Measurements from ENCODE around the gene CYP46A1.

The CYP46A1 gene

GRCh38 chr14:99674064-99674650 lies 9.9 kb upstream of the CYP46A1 start:
- TF ChIP-seq CTCF (conservative IDR thresholded peaks at IDR 0.05; ENCODE audit: control insufficient read depth, insufficient read depth, low read depth, low read length): no peak
- H3K4me3 ChIP-seq (ENCODE audit: control insufficient read depth, low read depth, low read length): no peak overlapping the region
- no peak for DNase-seq (ENCODE audit: low read depth)

- no peak for DNase-seq (ENCODE audit: low read depth)
- H3K4me3 ChIP-seq (ENCODE audit: control insufficient read depth, low read depth, low read length): no peak overlapping the region
- no peak for TF ChIP-seq CTCF (conservative IDR thresholded peaks at IDR 0.05; ENCODE audit: control insufficient read depth, insufficient read depth, low read depth, low read length)
Observed at GRCh38 chr14:99674776-99675381, 9.2 kb upstream of the CYP46A1 start.

DNA sequence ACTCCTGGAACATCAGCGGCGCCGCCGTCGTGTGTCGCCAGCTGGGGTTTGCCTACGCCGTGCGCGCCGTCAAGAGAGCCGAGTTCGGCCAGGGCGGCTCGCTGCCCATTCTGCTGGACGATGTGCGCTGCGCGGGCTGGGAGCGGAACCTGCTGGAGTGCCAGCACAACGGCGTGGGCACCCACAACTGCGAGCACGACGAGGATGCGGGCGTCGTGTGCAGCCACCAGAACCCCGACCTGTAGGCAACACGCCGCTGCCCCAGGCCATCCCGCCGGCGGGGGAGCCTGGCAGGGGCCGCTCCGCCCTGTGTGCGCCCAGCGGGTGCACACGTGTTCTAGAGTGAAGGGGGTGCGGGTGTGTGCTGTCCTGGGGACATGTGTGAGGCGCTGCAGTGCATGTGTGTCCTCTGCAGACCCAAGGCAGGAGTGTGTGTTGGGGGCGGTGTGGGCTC lies 8.7 kb upstream of the CYP46A1 start:
- no peak for TF ChIP-seq CTCF (conservative IDR thresholded peaks at IDR 0.05; ENCODE audit: control insufficient read depth, insufficient read depth, low read depth, low read length)
- no peak for DNase-seq (ENCODE audit: low read depth)
- no peak overlapping the region for H3K4me3 ChIP-seq (ENCODE audit: control insufficient read depth, low read depth, low read length)

GRCh38 chr14:99675951-99676350 lies 8.1 kb upstream of the CYP46A1 start:
- H3K4me3 ChIP-seq (ENCODE audit: control insufficient read depth, low read depth, low read length): no peak overlapping the region
- DNase-seq (ENCODE audit: low read depth): no peak
- no peak for TF ChIP-seq CTCF (conservative IDR thresholded peaks at IDR 0.05; ENCODE audit: control insufficient read depth, insufficient read depth, low read depth, low read length)

DNA sequence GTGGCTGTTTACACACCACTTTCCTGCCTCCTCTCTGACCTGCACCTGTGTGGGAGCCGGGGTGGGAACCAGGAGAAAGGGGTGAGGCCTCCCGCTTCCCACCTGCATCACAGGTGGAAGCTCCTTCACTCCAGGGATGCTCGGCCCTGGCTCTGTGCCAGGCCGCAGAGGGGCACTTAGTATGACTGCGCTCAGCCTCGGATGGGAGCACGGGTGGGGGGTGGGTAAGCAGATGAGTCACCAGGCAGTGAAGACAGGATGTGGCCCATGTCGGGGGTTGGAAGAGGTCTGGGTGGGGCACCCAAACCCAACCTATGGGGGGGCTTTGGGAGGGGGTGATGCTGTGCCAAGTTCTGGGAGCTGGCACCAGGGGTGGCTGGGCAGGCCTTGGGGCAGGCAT lies 7.4 kb upstream of the CYP46A1 start:
- no peak for TF ChIP-seq CTCF (conservative IDR thresholded peaks at IDR 0.05; ENCODE audit: control insufficient read depth, insufficient read depth, low read depth, low read length)
- no peak overlapping the region for H3K4me3 ChIP-seq (ENCODE audit: control insufficient read depth, low read depth, low read length)
- peak; percentile 47 for DNase-seq (ENCODE audit: low read depth)

GRCh38 chr14:99677231-99678140 lies 6.6 kb upstream of the CYP46A1 start:
- no peak for TF ChIP-seq CTCF (conservative IDR thresholded peaks at IDR 0.05; ENCODE audit: control insufficient read depth, insufficient read depth, low read depth, low read length)
- no peak overlapping the region for H3K4me3 ChIP-seq (ENCODE audit: control insufficient read depth, low read depth, low read length)
- peak; percentile 66 for DNase-seq (ENCODE audit: low read depth)

Data from fibroblast of mammary gland (primary cell).